ENCODE data around the gene SLC31A1.

GRCh38 chr9:113219969-113220368 is 1.4 kb upstream of the SLC31A1 start:
- TF ChIP-seq CTCF (IDR thresholded peaks at IDR 0.05 in 4 of 5, conservative IDR thresholded peaks at IDR 0.05 in 1 of 5) (no peak), POLR2A (IDR thresholded peaks at IDR 0.05) (no peak)
